Right kidney (tissue), 1 donor: Measurements from ENCODE around the gene CMTM4.
"Not testable (repeated sequence)": the region's sequence is repeated elsewhere in the genome, so short reads cannot be mapped to it uniquely, and the experiment has no call there.

Experiments
- DNase-seq: peaks from one replicate; pipeline ENCODE4 v3.0.0-alpha.2; 2016

Gene CMTM4

DNA sequence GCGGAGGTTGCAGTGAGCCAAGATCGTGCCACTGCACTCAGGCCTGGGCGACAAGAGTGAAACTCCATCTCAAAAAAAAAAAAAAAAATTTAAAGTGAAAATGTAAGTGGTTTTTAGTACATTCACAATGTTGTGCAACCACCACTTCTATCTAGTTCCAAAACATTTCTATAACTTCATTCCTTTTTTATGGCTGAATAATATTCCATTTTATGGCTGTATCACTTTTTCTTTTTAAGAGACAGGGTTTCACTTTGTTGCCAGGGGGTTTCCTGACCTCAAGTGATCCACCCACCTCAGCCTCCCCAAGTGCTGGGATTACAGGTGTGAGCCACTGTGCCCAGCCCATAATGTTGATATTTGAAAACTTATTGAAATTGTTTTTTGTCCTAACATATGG lies 103.7 kb downstream of the CMTM4 start:
- no peak for DNase-seq

DNA sequence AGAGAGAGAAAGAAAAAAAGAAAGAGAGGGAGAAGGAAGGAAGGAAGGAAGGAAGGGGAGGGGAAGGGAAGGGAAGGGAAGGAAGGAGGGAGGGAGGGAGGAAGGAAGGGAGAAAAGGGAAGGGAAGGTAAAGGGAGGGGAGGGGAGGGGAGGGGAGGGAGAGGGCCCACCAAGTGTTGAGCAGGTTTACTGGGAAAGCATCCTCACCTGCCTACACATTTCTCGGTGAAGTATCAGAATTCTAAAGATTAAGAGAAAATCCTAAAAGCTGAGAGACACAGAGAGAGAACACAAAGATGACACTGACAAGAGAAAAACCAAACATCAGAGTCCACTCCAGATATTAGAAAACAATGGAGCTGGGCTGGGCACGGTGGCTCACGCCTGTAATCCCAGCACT lies 104.3 kb downstream of the CMTM4 start:
- no peak for DNase-seq

DNA sequence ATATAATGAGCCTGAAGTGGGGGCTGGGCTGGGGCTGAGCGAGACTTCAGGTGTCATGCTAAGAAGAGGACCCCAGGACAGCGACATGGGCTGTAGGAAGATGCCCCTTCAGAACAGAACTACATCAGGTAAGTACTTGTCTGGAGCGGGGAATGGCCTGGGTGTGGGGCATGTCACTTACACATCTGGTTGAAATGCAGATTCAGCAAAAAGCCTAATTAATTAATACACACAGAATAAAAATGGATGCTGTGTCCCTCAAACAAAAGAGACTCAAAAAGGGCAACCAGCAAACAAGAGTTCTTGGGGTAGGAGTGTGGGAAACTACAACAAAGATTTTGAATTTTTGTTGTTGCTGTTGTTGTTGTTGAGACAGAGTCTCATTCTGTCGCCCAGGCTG lies 105.5 kb downstream of the CMTM4 start:
- DNase-seq, result no peak

DNA sequence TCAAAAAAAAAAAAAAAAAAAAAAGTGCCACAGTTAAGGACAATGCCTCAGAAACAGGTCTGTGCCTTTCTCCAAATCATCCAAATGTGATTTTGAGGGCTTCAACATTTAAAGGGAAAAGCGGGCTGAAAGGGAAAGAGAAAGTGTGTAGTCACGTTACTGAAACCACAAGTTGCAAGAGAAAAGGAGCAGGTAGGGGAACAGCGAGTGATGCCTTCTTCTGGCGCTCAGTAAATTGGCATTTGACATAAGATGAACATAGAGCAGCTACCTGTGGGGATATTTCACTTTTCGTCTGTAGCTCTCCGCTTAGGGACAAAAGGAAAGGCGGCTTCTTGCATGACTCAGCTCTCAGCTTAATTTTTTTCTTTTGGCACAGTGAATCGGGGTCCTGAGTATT lies 106.2 kb downstream of the CMTM4 start:
- no peak for DNase-seq

DNA sequence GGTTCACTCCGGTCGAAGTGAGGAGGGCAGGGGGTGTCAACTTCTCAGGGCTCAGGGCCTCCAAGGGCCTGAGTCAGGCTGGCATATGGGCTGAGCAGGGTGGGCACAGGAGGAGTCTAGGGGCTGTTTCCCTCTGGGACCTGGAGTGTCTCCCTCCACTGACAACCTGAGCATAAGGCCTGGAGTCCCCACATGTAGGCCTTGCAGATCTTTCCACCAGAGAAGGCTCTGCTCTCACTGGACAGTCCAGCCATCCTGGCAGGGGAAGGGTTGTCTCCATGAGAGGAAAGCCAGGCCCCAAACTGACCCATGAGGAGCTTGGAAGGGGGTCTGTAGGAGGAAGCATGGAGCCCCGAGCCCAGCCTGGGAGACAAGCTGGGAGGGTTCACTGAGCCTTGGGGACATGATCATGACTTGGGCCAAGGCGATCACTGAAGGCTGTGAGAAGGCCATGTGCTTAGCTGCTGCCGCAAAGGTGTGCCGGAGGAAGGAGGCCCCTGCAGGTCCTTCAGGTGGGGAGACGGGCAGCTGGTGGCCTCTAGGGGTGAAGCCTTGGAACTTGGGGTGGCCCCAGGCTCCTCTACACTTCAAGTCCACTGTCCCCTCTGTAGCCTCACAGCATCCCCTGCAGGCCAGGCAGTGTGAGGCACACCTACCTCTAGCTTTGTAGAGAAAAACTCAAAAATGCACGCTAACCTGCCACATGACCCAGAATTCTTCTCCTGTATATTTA lies 107.4 kb downstream of the CMTM4 start:
- no peak for DNase-seq

DNA sequence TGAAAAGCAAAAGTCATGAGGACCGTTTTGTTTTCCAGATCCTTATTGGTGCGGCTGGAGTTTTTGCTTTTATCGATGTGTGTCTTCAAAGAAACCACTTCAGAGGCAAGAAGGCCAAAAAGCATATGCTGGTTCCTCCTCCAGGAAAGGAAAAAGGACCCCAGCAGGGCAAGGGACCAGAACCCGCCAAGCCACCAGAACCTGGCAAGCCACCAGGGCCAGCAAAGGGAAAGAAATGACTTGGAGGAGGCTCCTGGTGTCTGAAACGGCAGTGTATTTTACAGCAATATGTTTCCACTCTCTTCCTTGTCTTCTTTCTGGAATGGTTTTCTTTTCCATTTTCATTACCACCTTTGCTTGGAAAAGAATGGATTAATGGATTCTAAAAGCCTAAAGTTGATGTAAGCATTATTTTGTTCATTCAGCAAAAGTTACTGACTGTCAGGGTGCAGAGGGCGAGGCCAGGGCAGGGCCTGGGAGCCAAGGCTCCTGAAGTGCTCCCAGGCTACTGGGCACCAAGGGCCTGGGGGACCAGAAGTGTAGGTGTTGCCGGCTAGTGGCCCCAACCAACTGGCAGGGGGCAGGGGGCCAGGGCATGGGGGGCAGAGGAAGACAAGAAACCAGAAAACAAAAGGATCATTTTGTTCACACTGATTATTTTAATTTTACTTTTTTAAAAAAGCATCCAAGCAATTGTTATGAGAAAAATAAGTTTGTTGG lies 108.5 kb downstream of the CMTM4 start:
- no peak for DNase-seq

DNA sequence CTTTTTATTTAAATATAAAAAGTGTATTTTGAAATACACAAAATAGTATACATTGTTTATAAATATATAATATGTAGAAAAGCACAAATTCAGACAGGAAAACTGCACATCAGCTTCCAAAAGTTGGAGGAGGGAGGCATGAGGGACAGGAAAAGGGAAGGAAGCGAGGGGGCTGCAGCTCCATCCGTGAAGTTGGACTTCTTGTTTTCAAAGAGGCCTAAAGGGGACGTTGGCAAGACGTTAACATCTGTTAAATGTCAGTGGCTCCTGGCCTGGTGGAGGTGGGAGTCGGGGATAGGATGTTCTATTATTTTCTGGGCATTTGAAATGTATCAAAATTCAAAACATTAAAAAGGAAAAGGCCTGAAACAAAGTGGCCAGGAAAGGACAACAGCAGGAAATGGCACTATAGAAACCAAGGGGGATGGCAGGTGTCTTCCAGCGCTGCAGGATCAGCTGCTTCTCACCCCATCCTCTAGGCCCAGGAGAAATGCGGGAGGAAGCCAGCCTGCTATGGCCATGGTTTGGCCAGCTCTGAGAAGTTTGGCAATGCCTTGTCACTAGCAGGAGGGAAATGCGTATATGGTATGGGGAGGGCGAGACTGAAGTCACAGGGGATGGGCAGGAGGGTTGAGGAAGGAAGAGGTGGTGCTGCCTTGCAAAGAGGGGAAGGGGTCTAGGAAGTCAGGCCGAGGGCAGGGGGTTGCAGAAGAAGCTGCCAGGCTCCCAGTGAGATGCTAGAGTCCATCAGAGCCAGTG lies 110.9 kb downstream of the CMTM4 start:
- no peak for DNase-seq

DNA sequence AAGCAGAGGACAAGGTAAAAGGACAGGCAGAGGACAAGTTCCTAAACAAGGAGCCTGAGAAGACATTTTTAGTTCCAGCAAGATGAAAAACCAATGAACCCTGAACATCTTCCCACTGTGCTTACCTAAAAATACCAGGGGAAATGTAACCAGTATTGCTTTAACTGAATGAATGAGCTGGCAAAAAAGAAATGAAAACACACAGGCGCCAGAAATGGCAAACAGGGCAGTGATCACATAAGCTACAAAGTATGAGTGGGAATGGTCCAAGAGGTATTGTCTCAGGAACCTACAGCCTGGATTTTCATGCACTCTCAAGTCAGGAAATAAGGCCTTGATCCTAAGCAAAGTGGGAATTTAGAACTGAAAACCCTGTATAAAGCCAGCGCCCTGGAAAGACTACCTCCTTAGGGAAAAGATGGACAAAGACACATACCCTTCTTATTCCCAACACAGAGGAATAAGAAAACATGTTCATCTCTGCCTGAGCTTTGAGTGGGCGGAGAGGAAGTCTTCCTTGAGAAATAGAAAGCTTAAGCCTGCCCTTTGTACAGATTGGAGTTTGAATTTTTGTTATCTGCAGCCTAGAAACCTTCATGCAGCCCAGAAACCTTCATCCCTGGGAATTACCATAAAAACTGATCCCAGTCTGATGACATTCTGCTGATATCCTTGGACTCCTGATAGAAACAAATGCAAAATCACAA lies 115.1 kb downstream of the CMTM4 start:
- DNase-seq, result no peak

DNA sequence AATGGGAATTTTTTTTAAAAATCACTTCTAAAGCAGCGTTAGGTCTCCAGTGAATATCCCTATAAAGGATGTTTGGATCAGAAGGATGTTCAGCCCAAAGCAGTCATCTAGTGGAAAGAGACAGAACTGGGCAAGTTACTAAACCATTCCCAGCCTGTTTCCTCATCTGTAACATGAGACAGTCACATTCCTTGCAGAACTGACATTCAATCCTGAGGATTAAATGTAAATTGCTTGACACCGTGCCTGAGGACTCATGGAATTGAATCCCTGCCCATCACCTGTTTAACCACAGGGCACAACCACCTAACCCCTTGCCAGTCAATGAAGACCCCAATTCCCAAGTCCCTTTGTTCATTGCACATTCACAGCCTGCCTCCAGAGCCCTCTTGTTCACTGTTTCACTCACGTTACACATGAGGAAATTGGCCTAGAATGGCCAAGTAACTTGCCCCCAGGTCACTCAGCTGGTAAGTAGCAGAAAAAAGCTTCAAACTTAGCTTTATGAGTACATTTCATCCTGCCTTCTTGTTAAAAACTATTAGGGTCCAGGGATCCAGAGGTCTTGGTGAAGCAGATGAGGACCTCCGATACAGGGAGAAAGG lies 115.8 kb downstream of the CMTM4 start:
- DNase-seq, result peak; percentile 17

DNA sequence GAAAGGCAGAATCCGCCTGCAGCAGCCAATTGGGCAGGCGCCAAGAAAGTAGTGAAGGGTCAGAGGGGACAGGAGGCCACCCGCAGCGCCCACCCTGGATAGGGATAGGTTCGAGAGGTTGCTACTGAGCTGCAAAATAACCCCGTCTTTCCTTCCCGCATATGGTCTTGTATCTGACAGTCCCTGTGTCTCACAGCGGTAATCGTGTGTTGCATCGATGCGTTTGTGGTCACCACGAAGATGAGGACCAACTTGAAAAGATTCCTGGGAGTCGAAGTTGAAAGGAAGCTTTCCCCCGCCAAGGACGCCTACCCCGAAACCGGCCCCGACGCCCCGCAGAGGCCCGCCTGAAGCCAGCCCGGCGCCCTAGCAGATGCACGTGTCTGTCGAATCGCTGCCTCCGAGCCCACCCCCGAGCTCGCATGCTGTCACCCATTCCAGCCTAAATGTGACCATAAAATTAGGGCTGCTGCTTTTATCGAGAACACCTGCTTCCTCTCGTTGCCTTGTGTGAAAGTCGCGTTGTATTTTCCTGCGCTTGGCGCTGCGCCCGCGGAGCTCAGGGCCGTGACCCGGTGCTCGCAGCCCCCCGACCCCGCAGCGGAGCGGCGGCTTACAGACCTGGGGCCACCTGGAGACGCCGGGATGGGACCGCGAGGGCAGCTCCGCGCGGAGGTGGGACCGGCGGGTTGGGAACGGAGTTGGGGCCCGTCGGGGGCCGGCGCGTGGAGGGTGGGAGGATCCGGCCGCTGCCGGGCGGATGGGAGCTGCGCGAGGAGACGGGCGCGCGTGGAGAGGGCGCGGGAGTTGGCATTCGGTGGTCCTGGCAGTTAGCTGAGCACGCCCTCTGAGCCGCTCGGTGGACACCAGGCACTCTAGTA lies 117.7 kb downstream of the CMTM4 start, which contains the start of gene CMTM2:
TSS of gene CMTM2 (plus strand) at position 813 of the 881 bp plus-strand sequence. CDS start 145 bp downstream, outside the sequence.
- DNase-seq, result peak; percentile 60

DNA sequence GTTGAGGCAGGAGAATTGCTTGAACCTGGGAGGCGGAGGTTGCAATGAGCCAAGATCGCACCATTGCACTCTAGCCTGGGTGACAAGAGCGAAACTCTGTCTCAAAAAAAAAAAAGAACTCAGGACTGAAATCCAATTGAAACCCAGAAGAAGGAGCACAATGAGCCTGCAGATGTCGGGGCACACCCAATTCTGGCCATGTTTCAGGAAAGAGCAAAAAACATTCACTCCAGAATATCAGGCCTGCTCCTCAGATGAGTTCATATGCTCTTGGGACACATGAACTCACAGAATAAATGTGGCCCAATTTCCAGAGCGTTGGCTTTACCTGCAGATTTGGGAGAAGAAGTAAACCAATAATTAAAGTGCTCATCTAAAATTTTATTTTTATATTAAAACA lies 120.2 kb downstream of the CMTM4 start:
- DNase-seq, result no peak

DNA sequence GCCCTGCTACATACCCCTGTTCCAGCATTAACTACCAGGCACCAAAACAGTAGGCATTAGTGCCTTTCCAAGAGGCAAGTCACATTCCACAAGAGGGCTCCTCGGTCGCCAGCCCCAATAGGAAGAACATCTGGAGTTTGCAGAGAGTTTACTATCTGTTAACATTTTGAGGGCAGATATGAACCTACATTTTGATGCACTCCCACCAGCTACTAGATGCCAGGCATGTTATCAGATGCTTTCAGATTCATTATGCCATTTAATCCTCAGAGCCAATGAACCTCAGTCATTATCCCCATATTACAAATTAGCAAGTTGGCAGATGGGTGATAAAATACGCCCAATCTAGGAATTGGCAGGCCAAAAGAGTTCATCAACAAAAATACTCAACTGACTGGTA lies 121.5 kb downstream of the CMTM4 start:
- DNase-seq, result no peak

DNA sequence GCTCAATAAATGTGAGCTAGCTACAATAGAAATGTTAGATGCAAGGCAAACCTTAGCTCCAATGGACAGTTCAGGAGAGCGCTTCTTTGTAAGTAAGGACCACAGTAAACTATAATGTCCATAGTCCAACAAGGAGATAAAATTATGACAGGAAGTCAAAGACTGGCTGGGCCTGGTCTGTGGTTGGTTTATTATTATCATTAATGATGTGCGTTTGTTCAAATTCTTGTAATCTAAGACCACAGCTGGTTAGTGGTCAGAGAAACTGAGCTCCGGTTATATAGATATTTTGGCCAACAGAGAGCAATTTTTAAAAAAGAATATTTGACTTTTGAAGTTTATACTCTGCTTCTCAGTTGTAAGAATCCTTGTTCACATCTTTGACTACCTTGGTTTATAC lies 122.0 kb downstream of the CMTM4 start:
- no peak for DNase-seq

DNA sequence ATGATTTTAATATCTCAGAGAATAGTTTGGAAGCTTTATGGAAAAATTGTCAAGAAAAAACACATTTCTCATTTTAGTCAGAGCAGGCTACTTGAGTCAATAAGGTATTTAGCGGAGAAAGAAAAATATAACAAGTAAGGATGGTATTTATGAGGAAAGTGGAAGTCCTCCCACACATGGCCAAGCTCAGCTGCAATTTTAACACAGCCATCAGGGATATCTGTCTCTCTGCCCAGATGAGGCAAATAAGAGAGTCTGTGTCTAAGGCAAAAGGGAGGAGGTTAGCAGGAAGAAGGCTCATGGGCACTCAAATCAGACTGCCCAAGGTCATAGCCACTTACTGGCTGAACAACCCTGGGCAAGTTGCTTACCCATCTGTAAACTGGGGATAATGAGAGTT lies 122.5 kb downstream of the CMTM4 start:
- DNase-seq, result no peak

DNA sequence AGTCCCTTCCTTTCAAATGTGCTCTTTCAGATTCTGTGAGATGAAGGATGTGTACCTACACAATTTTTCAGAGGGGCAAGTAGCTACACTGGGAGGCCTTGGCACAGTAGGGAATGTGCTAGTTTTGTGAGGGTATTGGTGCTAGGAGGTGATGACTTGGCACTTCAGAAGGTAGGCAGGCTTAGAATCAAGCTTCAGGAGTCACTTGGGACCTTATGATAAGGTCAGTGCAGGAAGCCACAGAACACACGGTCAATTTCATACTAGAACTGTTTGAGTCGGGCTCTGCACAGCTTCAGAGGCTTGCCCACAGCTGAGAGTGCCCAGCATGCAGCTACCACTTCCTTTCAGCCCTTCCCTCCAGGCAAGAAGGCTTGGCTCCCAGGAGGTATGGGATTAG lies 124.2 kb downstream of the CMTM4 start:
- no peak for DNase-seq

DNA sequence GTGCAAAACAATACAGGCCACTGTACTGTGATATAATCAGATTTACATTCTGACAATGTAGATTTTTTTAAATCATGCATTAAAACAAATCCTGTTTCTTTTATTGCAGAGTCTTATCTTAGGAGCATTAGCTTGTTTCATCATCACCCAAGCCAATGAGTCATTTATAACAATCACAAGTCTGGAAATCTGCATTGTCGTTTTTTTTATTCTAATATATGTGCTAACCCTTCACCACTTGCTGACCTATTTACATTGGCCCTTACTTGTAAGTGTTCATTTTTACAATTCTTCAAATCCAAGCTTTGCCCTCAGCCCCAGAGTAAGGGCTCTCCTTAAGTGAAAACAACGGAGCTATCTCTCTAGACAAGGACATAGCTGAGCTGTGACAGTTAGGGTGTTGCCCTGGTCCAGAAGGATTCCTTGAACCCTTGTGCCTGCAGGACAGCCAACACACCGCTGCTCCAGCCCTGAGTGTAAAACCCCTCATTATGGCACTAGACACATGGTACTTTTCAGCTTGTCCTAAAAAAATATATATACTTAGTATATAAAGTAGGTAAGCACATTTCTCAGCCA lies 126.6 kb downstream of the CMTM4 start:
- DNase-seq, result no peak

DNA sequence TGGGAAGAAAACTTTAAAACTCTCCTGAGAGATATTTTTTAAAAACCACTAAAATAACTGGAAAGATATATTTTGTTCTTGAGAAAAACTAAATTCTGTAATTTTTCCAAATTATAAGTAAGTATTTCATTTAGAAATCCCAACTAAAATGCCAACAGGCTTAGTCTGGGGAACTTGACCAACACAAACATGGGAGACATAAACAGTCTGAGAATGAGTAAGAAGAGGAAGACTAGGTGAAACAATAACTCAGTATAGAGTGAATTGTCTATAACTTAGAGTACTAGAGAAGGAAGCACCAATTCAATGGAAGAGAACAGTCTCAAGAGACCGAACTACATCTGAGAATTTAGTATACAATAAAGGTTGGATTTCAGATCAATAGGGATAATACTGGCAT lies 127.4 kb downstream of the CMTM4 start:
- DNase-seq, result no peak

DNA sequence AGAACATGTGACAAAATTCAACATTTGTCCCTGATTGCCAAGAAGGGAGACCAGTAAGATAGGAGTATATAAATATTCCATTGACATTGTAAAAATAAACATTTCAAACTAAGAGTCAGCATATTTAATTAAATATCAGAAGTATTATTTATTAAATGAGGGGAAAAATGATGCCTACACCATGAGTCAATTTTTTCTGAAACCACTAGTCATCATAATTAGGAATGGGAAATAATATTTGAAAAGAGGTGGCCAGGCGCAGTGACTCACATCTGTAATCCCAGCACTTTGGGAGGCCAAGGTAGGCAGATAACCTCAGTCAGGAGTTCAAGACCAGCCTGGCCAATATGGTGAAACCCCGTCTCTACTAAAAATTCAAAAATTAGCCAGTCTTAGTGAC lies 128.2 kb downstream of the CMTM4 start:
- no peak for DNase-seq

DNA sequence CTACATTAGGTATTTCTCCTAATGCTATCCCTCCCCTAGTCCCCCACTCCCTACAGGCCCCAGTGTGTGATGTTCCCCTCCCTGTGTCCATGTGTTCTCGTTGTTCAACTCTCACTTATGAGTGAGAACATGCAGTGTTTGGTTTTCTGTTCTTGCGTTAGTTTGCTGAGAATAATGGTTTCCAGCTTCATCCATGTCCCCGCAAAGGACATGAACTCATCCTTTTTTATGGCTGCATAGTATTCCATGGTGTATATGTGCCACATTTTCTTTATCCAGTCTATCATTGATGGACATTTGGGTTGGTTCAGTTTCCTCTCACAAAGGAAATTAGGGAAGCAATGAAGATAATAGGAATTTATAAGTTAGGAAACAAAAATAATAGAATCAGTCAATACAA lies 129.3 kb downstream of the CMTM4 start:
- DNase-seq, result not testable (repeated sequence)

DNA sequence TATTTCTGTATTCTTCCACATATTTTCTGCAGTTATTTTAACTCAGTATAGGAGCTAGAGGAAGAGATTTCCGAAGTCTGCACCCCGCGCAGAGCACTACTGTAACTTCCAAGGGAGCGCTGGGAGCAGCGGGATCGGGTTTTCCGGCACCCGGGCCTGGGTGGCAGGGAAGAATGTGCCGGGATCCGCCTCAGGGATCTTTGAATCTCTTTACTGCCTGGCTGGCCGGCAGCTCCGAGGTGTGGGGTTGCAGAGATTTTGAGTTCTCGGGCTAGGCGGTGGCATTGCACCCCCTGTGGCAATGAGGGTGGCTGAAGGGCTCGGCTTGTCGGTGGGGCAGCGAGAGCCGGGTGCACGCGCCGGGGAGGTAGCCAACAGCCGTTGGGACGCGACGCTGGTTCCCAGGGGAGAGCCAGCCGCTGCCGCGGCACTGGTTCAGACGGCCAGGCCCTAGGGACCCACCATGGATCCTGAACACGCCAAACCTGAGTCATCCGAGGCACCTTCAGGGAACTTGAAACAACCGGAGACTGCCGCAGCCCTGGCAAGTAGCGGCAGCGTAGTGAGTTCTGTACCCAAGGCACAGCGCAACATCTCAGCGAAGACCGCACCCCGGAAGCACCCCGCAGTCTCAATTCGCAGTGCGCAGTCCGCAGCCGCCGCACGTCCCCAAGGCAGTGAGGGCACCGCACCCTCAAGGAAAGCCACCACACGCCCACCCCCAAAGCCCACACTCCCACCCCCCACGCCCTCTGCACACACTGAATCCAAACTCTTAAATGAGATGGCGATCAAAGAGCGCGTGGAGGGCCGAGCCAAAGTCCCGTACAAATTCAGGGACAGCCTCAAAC lies 130.3 kb downstream of the CMTM4 start, which contains the start of gene CMTM1:
TSS of gene CMTM1 (plus strand) at position 389 of the 851 bp plus-strand sequence. CDS start at position 464, 75 bp downstream.
- no peak for DNase-seq
